Measurements from ENCODE around the gene LCE1A.

The LCE1A gene, protein sequence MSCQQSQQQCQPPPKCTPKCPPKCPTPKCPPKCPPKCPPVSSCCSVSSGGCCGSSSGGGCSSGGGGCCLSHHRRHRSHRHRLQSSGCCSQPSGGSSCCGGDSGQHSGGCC

DNA sequence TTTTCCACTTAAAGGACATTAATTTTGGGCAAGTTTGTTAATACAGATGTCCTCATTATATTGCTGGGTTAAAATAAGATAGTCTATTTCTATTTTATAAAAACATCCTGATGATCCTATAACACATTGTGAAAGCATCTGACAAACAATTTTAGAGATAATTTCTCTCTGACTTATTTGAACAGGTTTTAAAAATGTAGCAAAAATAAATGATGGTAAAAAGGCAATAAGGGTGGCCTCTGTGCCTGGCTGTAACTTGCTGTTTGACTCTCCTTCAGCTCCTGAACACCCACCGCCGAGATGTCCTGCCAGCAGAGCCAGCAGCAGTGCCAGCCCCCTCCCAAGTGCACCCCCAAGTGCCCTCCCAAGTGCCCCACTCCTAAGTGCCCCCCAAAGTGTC, at the start of gene LCE1A:
LCE1A (plus strand) TSS at position 301 of the 400 bp plus-strand sequence; CDS start at position 301, 0 bp downstream.
- DNase-seq (ENCODE audit: low read depth), result no peak

DNA sequence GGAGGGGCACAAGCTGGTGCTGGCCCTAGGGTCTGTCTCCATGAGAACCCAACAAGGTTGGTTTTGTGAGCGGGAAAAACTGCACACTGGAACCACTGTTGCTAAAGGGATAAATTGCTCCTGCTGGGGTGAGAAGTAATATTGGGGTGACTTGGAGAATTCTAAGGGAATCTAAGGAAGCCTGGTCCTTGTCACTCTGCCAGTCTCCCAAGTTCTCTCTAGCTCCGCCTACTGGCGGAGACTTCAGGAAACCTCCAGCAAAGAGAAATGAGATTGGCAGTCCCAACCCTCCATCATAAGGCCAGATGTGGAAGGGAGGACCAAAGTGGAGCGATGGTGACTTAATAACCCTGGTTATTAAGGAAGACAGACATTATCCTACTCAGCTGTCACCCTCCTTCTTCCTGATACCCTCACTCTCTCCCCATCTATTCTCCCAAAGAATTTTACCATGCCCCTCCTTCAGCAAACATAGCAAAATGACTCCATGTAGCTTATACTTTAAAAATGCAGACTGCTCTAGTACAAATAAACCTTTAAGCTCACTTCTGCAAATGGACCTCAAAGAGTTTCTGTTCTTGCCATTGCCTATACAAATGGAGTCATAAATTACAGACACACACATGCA, 49.6 kb upstream of the LCE1A start:
- DNase-seq (ENCODE audit: low read depth), result no peak

DNA sequence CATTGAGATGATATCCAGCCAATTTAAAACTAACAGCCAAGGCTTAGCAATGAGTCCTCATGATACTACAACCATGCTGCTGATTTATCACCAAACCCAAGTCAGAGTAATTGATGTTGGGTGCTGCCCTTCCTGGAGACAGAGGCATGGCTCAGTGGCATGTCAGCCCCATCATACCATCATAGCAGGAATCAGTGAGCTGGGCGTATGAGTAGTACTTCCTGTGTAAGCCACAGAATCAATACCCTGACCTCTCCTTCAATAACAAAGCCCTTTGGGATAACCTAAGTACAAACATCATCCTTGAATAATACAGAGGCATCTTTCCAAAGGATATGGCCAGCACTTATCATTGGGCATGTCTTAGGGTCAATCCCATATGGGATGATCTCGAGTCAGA, 44.2 kb upstream of the LCE1A start:
- DNase-seq (ENCODE audit: low read depth), result no peak

DNA sequence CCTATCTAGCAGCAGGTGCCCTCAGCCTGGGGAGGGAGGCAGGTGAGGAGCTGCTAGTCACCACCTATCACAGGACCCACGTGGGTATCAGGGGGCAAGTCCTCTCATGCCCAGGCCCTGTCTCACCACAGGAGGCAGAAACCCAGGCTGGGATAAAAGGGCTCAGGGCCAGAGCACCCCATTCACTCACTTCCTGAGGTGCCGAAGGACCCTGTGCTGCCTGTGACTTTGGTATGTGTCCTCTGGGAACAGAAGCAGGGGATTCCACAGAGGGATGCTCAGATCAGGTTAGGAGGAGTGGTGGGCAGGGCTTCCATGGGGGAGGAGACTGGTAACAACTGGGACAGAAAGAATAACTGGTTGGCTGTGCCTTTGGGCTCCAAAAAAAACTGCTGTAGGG, 41.2 kb upstream of the LCE1A start, which contains the start of gene LCE1E:
LCE1E (plus strand) TSS at position 181 of the 400 bp plus-strand sequence. CDS start 1,043 bp downstream, outside the sequence.
- no peak for DNase-seq (ENCODE audit: low read depth)

DNA sequence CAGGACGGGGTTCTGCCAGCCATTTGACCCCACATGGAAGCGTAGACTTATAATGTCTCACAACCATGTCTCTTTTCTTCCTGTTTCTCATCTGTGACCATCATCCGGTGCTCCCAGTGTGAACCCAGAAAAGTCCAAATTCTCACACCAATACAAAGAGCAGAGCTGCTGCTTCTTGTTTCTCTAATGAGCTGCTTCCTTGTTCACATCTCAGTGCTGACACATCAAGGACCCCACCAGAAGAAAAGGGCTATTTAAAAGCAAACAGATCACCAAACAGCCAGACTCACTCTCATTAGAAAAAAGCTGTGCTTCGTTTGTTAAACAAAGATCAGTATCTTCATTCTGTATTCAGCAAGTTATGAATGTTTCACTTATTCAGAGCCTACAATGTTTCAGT, 31.6 kb upstream of the LCE1A start:
- DNase-seq (ENCODE audit: low read depth), result no peak

DNA sequence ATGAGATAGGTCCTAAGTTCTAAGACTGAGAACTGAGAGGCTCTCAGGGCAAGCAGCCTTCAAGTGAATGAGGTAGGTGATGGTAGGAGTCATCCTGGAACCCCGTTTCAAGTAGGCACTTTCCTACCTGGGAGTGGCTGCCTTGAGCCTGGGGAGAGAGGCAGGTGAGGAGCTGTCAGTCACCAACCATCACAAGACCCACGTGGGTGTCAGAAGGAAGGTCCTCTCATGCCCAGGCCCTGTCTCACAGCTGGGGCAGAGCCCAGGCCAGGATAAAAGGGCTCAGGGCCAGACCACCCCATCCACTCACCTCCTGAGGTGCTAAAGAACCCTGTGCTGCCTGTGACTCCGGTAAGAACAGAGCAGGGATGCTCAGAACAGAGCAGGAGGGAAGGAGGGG, 30.9 kb upstream of the LCE1A start, which contains the start of gene LCE1D:
LCE1D (plus strand) TSS at position 301 of the 400 bp plus-strand sequence. CDS start 1,074 bp downstream, outside the sequence.
- no peak for DNase-seq (ENCODE audit: low read depth)

DNA sequence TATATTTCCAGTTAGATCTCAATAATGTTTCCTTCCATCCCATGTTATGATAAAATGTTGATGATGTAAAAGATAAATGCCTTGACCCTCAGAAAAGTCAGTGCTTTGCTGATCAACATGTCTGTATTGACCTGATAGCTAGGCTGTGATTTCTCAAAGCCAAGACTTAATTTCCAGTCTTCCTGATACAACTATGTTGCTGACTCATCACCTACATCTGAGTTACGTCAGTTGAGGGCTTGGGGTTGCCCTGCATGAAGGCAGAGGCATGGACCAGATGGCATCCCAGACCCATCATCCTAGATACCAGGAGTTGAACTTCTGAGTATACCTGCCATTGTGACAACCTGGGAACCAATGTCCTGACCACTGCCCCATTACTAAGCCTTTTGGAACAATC, 25.9 kb upstream of the LCE1A start:
- DNase-seq (ENCODE audit: low read depth), result no peak

DNA sequence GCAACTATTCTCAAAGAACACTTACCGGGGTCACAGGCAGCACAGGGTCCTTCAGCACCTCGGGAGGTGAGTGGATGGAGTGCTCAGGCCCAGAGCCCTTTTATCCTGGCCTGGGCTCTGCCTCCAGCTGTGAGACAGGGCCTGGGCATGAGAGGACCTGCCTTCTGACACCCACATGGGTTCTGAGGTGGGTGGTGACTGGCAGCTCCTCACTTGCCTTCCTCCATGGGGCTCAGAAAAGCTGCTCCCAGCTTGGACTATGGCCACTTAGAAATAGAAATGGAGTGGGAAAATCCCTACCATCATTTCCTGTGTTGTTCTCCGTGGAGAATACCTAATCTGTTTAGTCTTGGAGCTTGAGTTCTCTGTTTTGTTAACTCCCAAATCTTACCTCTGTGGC, 20.7 kb upstream of the LCE1A start, which contains the start of gene LCE1C:
LCE1C (minus strand) TSS at position 76 of the 400 bp plus-strand sequence. CDS start 1,173 bp downstream, outside the sequence.
- DNase-seq (ENCODE audit: low read depth), result no peak

DNA sequence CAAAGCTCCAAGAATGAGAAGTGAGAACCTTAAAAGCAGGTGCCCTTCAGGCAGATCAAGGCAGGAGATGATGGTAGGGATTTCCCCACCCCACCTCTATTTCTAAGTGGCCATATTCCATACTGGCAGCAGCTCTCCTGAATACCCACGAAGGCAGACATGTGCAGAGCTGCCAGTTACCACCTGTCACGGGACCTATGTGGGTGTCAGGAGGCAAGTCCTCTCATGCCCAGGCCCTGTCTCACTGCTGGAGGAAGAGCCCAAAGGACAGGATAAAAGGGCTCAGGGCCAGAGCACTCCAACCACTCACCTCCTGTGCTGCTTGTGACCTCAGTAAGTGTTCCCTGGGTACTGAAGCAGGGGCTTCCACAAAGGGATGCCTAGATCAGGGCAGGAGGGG, 16.2 kb upstream of the LCE1A start:
- DNase-seq (ENCODE audit: low read depth), result no peak

DNA sequence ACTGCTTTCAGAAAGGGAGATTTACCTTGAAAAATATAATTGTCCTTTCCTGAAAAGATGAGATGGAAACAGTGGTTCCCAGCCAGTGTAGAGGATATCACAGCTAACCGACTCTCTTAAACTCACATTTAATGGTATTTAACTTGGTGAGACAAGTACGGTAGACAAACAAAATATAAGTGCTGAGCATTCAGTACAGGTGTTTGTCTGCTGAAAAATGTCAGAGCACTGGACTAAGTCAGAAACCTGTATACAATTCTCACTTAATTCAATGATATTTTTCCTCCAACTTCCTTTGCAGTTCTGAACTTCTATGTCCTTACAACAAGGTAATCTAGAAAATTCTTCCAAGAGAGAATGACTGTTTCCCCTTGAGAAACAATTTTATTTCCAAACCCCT, 15.6 kb upstream of the LCE1A start, which contains the start of gene LCE1B:
LCE1B (plus strand) TSS at position 301 of the 400 bp plus-strand sequence. CDS start 476 bp downstream, outside the sequence.
- no peak for DNase-seq (ENCODE audit: low read depth)

DNA sequence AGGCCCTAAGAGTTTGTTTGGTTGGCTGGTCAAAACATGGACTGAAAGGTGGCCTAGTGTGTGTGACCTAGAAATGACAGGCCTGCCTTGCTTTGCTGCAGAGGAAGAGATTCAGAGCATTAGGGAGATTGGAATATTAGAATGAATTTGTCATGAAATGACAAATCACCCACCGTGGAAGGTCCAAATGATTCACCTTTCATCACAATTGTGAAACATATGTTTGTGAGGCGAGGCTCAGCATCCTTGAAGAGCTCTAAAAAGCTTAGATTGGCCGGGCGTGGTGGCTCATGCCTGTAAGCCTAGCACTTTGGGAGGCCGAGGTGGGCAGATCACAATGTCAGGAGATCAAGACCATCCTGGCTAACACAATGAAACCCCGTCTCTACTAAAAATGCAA, 10.0 kb upstream of the LCE1A start:
- no peak for DNase-seq (ENCODE audit: low read depth)

DNA sequence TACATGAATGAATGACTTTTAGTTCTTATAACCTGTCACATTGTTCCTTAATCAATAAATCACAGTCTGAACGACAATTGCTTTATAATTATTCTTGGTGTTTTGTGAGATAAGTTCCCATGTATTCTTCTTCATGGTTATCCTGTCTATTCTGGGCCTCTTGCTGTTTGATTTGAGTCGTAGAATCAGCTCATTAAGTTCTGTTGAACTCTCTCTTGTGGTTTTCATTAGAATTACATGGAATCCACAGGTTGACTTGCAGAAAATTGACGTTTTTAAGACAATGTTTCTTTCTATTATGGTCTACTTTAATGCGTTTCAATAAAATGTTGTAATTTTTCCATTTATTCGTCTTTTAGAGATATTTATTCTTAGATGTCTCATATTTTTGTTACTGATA, 4.0 kb upstream of the LCE1A start:
- no peak for DNase-seq (ENCODE audit: low read depth)

DNA sequence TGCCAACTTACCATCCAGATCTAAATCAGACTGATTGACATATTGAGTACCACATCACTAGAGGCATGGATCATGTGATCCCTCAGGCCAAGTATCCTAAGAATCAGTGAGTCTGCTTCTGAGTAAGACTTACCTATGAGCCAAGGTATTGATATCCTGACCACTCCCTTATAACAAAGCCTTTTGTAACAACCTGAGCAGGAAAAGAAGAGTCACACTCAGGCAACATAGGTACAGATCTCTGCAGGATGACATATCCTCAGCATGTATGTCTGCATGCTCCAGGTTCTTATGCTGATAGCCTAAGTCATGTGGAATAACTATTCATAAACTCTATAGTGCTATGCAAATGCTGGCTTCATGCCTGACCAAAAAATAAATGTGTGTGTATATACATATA, 2.3 kb upstream of the LCE1A start:
- no peak for DNase-seq (ENCODE audit: low read depth)

DNA sequence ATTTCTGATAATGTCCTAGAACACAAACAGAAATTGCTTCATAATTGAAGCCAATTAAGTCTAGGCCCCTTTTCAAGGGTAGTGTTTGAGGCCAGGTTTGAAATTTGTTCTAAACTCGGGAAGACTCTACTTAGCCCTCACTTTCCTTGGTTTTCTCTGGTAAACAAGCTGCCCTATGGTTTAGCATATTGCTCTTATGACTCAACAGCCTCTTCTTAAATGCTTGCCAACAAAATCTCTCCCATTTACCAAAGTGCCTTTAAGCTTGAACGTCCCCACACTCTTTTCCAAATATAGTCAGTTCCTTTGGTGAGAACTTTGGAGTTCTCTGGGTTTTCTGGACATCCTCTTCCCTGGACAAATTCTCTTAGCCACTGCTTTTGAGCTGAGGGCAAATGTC, 9.6 kb downstream of the LCE1A start:
- no peak for DNase-seq (ENCODE audit: low read depth)

DNA sequence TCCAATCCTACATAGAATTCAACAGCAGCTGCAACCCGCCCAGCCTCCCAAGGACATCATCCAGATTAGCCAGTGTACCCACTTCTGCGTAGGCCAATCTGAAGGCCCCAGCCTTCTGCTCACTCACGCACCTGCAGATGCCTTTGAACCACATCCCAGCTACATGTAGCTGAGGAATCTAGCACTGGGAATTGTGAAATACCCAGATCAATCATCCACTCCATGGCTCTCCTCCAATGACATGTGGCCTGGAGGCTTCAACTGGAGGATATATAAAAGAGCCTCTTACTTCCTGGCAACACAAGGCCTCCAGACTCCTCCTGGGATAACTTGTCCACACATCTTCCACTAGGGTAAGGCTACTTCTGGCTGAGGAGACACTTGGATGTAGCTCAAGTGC, 15.3 kb downstream of the LCE1A start, which contains the start of gene LCE6A:
LCE6A (plus strand) TSS at position 301 of the 400 bp plus-strand sequence. CDS start 665 bp downstream, outside the sequence.
- DNase-seq (ENCODE audit: low read depth), result no peak

DNA sequence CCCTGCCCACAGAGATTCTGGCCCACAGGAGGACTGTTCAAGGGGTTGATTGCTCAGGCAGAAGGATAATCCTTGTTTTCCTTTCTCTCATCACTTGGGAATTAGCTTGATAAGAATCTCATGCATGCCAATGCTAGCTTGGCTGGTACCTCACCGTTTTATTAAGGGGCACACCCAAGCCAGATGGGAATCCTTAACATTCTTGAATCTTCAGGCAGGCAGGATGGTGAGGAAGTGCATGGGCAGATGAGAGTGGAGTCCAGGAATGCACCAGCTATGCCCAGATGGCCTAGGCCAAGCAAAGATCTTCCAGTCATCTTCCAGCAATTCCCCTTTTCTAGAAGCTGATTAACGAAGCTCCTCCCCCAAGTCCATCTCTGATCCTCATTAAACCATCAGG, 28.4 kb downstream of the LCE1A start:
- no peak for DNase-seq (ENCODE audit: low read depth)

DNA sequence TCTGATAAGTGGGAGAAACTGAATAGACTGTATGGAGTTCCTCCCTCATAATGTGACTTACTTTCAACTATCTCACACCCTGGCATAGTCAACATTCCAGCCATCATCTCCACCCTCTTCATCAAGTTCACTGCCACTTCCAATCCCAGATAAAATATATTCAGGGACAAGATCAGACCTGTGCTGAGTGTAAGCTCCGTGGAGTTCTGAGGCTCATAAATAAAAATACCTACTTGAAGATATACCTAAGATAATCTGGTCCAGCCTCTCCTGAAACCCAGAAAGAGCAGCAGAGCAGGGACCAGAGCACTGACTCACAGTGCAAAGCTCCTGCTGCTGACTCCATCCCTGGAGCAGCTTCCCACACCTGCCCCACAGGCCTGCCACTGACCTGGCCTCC, 30.8 kb downstream of the LCE1A start:
- DNase-seq (ENCODE audit: low read depth), result no peak

DNA sequence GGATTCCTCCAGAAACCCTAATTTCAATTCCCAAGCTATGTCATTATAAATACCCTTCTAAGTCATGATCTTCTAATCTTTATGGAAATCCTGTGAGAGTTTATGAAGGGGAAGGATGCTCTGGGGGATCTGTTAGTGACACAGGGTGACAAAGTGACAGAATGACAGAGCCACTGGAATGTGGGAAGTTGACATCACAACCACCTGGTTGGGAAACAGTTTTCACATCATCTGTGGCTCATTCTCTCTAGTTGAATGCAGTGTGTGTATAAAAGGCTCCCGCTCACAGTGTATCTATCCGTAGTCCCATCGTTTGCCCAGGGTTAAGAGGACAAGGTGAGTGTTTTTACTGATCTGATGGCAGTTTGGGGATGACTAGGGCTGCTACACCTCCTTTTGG, 32.4 kb downstream of the LCE1A start, which contains the start of gene LCE7A:
LCE7A (plus strand) TSS at position 301 of the 400 bp plus-strand sequence. CDS start 702 bp downstream, outside the sequence.
- DNase-seq (ENCODE audit: low read depth), result no peak

DNA sequence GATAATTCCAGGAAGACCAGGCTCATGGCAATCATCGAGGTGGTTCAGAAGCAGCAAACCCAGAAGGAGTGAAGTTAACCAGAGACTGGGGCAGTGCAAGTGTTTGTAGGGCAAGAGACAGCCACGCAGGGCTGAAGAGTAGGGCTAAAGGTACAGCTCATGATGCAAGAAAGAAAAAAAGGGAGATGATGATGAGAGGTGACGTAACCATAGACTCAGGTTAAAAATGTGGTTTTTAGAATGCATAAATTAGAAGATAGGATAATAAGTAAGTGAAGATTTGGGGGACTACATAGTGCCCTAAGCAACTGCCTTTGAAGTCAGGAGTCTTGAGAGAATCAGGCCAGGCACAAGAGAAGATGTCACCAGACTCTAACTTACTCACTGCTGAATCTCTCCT, 32.9 kb downstream of the LCE1A start:
- DNase-seq (ENCODE audit: low read depth), result no peak

DNA sequence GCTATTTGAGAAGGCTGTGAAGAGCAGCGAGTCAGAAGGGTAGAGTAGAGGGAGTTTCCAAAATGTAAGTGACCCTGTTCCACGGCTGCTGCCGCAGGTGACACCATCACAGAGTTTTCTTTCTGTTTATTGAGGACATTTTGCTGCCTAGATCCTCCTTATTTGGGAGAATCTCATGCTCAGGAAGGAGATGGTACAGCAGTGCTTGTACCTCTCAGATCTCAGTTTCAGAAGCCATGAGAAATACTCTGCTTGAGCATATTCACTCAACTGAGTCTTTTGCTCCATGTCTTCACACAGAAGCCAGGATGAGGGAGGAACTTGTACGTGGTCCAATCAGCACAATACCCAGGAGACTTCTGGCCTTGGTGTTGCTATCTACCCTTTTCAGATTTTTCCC, 34.1 kb downstream of the LCE1A start:
- no peak for DNase-seq (ENCODE audit: low read depth)

DNA sequence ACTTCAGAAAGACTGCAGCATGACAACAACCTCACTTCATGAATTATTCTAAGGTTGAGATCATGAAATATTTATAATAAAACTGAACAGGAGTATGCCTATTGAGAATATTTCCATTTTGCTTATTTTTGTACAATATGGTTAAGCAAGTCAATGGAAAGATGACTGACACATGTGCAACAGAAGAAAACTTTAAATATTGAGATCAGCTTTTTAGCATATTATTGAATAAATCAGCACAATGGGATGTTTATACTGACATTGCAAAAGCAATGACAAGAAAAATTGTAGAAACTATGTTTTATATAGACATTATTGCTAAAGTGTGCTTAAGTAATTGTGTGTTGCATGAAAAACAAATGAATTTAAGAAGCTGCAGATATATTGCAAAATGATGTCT, 37.2 kb downstream of the LCE1A start:
- no peak for DNase-seq (ENCODE audit: low read depth)

DNA sequence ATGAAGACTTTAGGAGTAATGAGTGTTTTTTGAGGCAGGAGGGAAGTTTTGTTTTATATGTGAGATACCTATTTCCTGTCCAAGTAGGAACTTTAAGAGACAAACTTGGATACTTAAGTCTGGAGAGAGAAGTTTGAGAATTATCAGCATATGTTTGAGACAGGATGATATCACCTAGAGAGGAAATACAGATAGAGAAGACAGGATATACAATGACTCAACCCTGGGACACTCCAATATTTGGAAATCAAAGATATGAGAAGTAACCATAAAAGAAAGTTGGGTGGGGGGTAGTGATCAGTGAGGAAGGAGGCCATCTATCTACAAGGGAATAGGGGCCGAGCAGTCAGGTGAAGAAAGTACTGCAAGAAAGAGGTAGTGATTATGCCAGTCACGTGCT, 39.0 kb downstream of the LCE1A start:
- no peak for DNase-seq (ENCODE audit: low read depth)

DNA sequence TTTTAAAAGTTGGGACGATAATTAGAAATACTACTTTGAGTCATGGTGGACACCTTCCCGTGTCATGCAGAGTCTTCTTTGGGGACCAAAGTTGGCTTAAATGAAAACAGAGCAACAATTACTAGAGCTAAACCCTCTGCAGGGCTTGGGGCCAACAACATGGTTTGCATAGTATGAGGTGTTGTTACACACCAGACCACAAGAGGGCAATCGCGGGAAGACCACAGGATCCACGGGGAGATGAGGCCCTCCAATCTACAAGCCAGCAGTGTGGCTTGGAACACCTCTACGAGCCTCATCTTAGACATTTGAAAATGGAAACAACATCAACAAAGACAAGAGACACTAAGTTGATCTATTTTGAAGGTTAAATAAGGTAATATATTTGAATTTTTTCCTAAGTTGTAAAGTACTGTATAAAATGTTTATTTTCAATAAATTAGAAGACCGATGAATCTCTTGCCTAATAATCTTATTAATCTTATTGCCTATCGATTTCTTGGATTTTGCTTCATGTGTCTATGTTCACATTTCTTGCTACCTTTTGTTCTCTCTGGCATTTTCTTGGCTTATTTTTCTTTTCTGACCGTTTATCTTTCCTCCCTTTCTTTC, 42.6 kb downstream of the LCE1A start:
- peak; percentile 26 for DNase-seq (ENCODE audit: low read depth)
